ENCODE data around the gene CDK15.
"Not testable (repeated sequence)": the region's sequence is repeated elsewhere in the genome, so short reads cannot be mapped to it uniquely, and the experiment has no call there.

DNA sequence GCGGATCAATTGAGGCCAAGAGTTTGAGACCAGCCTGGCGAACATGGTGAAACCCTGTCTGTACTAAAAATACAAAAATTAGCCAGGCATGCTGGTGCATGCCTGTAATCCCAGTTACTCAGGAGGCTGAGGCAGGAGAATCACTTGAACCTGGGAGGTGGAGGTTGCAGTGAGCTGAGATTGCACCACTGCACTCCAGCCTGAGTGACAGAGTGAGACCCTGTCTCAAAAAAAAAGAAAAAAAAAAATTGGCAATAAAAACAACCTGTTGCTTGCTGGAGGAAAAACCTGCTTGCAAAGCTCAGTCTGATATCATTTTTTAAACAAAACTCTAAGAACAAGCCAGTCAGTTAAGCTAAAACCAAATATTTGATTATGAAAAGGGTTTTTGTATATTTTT lies 38.6 kb downstream of the CDK15 start:
- TF ChIP-seq CTCF (IDR thresholded peaks at IDR 0.05; ENCODE audit: low read length); EZH2 (IDR thresholded peaks at IDR 0.05; ENCODE audit: borderline replicate concordance, low read length): not testable (repeated sequence)

Data from OCI-LY1 (cell line).